WTC11 (cell line): ENCODE results near the gene MKLN1. TPM values are rescaled to one million over a fixed set of nuclear protein-coding genes. Genes with fewer than 3 reads are reported as not detected.
A peak's percentile ranks its signal among the peaks of the same experiment; 100 is the strongest.

Experiments used
- ATAC-seq: fragments of 200-7000 bp; cut with Tn5 transposase; 2 replicates; pipeline ENCODE4 v1.10.0; 2021; ENCODE audit warnings: mild to moderate bottlenecking, moderate library complexity
- CTCF ChIA-PET: fragments of 300-600 bp; sonication (Branson Sonifier 250); formaldehyde crosslinking; loops from one replicate; lab custom pipeline; 2021; ENCODE audit warnings: antibody characterized with exemption; lab: Charles Lee
- POLR2A ChIA-PET: fragments of 350-600 bp; sonication (Branson Sonifier 250); formaldehyde crosslinking; loops from one replicate; lab custom pipeline; 2021; ENCODE audit warnings: antibody characterized with exemption; lab: Charles Lee
- DNase-seq: peaks from one replicate; pipeline ENCODE4 v3.0.0; 2021; ENCODE audit warnings: low spot score
- H3K27ac Mint-ChIP-seq: 2 replicates; pipeline ENCODE4 v1.8.0; 2021; ENCODE audit warnings: mixed read lengths
- H3K27me3 Mint-ChIP-seq: 2 replicates; pipeline ENCODE4 v1.8.0; 2021; ENCODE audit warnings: low read depth, mild to moderate bottlenecking, moderate library complexity, mixed read lengths
- H3K36me3 Mint-ChIP-seq: 2 replicates; pipeline ENCODE4 v1.8.0; 2021; ENCODE audit warnings: mixed read lengths
- H3K4me1 Mint-ChIP-seq: 2 replicates; pipeline ENCODE4 v1.8.0; 2022; ENCODE audit warnings: mixed read lengths
- H3K4me3 Mint-ChIP-seq: 2 replicates; pipeline ENCODE4 v1.8.0; 2021; ENCODE audit warnings: mild to moderate bottlenecking, moderate library complexity, mixed read lengths
- H3K9me3 Mint-ChIP-seq: 2 replicates; pipeline ENCODE4 v1.8.0; 2021; ENCODE audit warnings: mixed read lengths
- CREB1 ChIP-seq: sonication (generic); formaldehyde crosslinking; IDR thresholded peaks from 2 replicates; pipeline ENCODE4 v1.8.0; 2023; ENCODE audit warnings: mild to moderate bottlenecking, missing genetic modification reagents
- FOXP1 ChIP-seq: sonication (generic); formaldehyde crosslinking; IDR thresholded peaks from 2 replicates; pipeline ENCODE4 v1.8.0; 2022; ENCODE audit warnings: missing genetic modification reagents, mild to moderate bottlenecking, moderate library complexity, borderline replicate concordance
- MXD4 ChIP-seq: fragments of 250-450 bp; sonication (Bioruptor Pico); IDR thresholded peaks from 2 replicates; pipeline ENCODE4 v1.8.0; 2021; ENCODE audit warnings: mild to moderate bottlenecking, moderate library complexity, borderline replicate concordance
- NR1H2 ChIP-seq: sonication (generic); formaldehyde crosslinking; IDR thresholded peaks from 2 replicates; pipeline ENCODE4 v1.9.0; 2021; ENCODE audit warnings: mild to moderate bottlenecking, moderate library complexity, missing genetic modification reagents
- NR3C1 ChIP-seq: sonication (generic); formaldehyde crosslinking; conservative IDR thresholded peaks from 2 replicates; pipeline ENCODE4 v1.8.1; 2023; ENCODE audit warnings: low read depth, mild to moderate bottlenecking, missing genetic modification reagents
- SMAD3 ChIP-seq: sonication (generic); formaldehyde crosslinking; IDR thresholded peaks from 2 replicates; pipeline ENCODE4 v1.8.0; 2022; ENCODE audit warnings: missing genetic modification reagents, mild to moderate bottlenecking, borderline replicate concordance
- SOX15 ChIP-seq: fragments of 250-450 bp; sonication (Bioruptor Pico); IDR thresholded peaks from 2 replicates; pipeline ENCODE4 v1.9.0; 2021; ENCODE audit warnings: mild to moderate bottlenecking
- TCF7 ChIP-seq: sonication (generic); formaldehyde crosslinking; IDR thresholded peaks from 2 replicates; pipeline ENCODE4 v1.8.0; 2022; ENCODE audit warnings: mild to moderate bottlenecking, low read depth, missing genetic modification reagents, moderate library complexity
- TEAD1 ChIP-seq: sonication (generic); formaldehyde crosslinking; IDR thresholded peaks from 2 replicates; pipeline ENCODE4 v1.8.0; 2022; ENCODE audit warnings: mild to moderate bottlenecking, missing genetic modification reagents
- ZNF219 ChIP-seq: sonication (generic); formaldehyde crosslinking; IDR thresholded peaks from 2 replicates; pipeline ENCODE4 v1.8.0; 2023; ENCODE audit warnings: missing genetic modification reagents, mild to moderate bottlenecking, borderline replicate concordance
- ZNF232 ChIP-seq: sonication (generic); formaldehyde crosslinking; IDR thresholded peaks from 2 replicates; pipeline ENCODE4 v1.8.0; 2022; ENCODE audit warnings: mild to moderate bottlenecking, missing genetic modification reagents
- total RNA-seq: library from RNA; stranded (reverse); gene quantifications from 3 replicates; pipeline ENCODE4 v1.2.3, GENCODE V29; 2021
- TF ChIP-seq, protein P1 (sequence below): sonication (generic); formaldehyde crosslinking; IDR thresholded peaks from 2 replicates; pipeline ENCODE4 v1.8.1; 2022; ENCODE audit warnings: missing genetic modification reagents, borderline replicate concordance
- TF ChIP-seq, protein P2 (sequence below): sonication (generic); formaldehyde crosslinking; IDR thresholded peaks from 2 replicates; pipeline ENCODE4 v1.8.1; 2022; ENCODE audit warnings: low read depth, missing genetic modification reagents, borderline replicate concordance
- TF ChIP-seq, protein P3 (sequence below): sonication (generic); formaldehyde crosslinking; IDR thresholded peaks from 2 replicates; pipeline ENCODE4 v1.8.0; 2023; ENCODE audit warnings: missing genetic modification reagents
- TF ChIP-seq, protein P4 (sequence below): fragments of 250-450 bp; sonication (Bioruptor Pico); IDR thresholded peaks from 2 replicates; pipeline ENCODE4 v1.9.0; 2021; ENCODE audit warnings: mild to moderate bottlenecking, borderline replicate concordance
- TF ChIP-seq, protein P5 (sequence below): fragments of 250-450 bp; sonication (Bioruptor Pico); IDR thresholded peaks from 2 replicates; pipeline ENCODE4 v1.9.0; 2021; ENCODE audit warnings: mild to moderate bottlenecking
- TF ChIP-seq, protein P6 (sequence below): fragments of 250-450 bp; sonication (Bioruptor Pico); IDR thresholded peaks from 2 replicates; pipeline ENCODE4 v2.1.2; 2022; ENCODE audit warnings: mild to moderate bottlenecking, moderate library complexity
- TF ChIP-seq, protein P7 (sequence below): sonication (generic); formaldehyde crosslinking; IDR thresholded peaks from 2 replicates; pipeline ENCODE4 v1.8.0; 2022; ENCODE audit warnings: mild to moderate bottlenecking, missing genetic modification reagents

MKLN1 gene
- total RNA-seq, 1 experiment from 2014 or later, result 37.6 TPM

DNA sequence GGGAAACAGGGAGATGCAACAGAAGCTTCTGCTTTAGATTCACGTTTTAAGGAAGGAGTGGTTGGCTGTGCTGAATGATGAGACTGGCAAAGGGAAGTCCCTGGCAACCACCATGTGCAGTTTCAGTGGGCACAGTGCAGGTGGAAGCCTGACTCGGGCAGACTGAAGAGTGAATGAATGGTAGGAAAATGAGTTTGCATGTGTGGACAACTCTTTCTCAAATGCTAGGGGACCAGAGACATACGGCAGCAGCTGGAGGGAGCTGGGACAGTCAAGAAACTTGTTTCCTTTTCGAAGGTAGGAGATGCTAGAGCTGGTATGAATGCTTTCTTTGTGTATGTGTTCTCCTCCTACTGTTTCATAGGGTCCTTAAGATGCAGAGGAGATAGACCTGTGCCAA, 199.8 kb downstream of the MKLN1 start (continued):
- no peak for TF ChIP-seq TEAD1 (CRISPR knock-in tag)

DNA sequence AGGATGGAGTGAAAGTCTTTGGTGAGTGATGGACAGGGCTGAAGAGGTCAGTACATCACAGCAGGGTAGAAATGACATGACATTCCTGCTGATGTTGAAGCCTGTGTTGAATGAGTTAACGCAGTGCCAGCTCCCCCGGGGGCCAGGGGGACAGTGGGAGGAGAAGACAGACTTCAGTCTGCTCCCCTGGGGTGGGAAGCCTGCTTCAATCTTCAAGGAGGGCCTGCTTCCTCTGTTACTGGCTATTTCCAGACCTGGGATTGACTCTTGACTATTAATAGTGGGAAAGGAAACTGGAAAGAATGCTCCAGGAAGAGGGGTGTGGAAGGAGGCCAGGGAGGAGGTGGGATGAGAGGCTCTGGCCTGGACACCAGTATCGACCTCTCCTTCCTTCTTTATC, 201.5 kb downstream of the MKLN1 start:
- ATAC-seq, result no peak
- peaks cover 18% of the 10 kb centered on the region for H3K36me3 Mint-ChIP-seq
- peak overlapping the region; percentile 0; the same call in 1 of the 2 replicates for H3K27ac Mint-ChIP-seq
- TF ChIP-seq, protein P1, sequence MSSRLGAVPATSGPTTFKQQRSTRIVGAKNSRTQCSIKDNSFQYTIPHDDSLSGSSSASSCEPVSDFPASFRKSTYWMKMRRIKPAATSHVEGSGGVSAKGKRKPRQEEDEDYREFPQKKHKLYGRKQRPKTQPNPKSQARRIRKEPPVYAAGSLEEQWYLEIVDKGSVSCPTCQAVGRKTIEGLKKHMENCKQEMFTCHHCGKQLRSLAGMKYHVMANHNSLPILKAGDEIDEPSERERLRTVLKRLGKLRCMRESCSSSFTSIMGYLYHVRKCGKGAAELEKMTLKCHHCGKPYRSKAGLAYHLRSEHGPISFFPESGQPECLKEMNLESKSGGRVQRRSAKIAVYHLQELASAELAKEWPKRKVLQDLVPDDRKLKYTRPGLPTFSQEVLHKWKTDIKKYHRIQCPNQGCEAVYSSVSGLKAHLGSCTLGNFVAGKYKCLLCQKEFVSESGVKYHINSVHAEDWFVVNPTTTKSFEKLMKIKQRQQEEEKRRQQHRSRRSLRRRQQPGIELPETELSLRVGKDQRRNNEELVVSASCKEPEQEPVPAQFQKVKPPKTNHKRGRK (CRISPR knock-in tag), result no peak
- TF ChIP-seq, protein P2, sequence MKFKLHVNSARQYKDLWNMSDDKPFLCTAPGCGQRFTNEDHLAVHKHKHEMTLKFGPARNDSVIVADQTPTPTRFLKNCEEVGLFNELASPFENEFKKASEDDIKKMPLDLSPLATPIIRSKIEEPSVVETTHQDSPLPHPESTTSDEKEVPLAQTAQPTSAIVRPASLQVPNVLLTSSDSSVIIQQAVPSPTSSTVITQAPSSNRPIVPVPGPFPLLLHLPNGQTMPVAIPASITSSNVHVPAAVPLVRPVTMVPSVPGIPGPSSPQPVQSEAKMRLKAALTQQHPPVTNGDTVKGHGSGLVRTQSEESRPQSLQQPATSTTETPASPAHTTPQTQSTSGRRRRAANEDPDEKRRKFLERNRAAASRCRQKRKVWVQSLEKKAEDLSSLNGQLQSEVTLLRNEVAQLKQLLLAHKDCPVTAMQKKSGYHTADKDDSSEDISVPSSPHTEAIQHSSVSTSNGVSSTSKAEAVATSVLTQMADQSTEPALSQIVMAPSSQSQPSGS, result no peak
- TF ChIP-seq NR1H2 (CRISPR knock-in tag) (no peak), ZNF232 (CRISPR knock-in tag) (no peak), CREB1 (CRISPR knock-in tag) (no peak)
- TF ChIP-seq, protein P3, sequence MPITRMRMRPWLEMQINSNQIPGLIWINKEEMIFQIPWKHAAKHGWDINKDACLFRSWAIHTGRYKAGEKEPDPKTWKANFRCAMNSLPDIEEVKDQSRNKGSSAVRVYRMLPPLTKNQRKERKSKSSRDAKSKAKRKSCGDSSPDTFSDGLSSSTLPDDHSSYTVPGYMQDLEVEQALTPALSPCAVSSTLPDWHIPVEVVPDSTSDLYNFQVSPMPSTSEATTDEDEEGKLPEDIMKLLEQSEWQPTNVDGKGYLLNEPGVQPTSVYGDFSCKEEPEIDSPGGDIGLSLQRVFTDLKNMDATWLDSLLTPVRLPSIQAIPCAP (CRISPR knock-in tag), result no peak
- TF ChIP-seq, protein P4, sequence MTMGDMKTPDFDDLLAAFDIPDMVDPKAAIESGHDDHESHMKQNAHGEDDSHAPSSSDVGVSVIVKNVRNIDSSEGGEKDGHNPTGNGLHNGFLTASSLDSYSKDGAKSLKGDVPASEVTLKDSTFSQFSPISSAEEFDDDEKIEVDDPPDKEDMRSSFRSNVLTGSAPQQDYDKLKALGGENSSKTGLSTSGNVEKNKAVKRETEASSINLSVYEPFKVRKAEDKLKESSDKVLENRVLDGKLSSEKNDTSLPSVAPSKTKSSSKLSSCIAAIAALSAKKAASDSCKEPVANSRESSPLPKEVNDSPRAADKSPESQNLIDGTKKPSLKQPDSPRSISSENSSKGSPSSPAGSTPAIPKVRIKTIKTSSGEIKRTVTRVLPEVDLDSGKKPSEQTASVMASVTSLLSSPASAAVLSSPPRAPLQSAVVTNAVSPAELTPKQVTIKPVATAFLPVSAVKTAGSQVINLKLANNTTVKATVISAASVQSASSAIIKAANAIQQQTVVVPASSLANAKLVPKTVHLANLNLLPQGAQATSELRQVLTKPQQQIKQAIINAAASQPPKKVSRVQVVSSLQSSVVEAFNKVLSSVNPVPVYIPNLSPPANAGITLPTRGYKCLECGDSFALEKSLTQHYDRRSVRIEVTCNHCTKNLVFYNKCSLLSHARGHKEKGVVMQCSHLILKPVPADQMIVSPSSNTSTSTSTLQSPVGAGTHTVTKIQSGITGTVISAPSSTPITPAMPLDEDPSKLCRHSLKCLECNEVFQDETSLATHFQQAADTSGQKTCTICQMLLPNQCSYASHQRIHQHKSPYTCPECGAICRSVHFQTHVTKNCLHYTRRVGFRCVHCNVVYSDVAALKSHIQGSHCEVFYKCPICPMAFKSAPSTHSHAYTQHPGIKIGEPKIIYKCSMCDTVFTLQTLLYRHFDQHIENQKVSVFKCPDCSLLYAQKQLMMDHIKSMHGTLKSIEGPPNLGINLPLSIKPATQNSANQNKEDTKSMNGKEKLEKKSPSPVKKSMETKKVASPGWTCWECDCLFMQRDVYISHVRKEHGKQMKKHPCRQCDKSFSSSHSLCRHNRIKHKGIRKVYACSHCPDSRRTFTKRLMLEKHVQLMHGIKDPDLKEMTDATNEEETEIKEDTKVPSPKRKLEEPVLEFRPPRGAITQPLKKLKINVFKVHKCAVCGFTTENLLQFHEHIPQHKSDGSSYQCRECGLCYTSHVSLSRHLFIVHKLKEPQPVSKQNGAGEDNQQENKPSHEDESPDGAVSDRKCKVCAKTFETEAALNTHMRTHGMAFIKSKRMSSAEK (CRISPR knock-in tag), result no peak
- TF ChIP-seq, all 79 proteins: peak for 0
- no peak overlapping the region for H3K4me3 Mint-ChIP-seq
- peaks cover 78% of the 10 kb centered on the region for H3K4me1 Mint-ChIP-seq
- ChIA-PET POLR2A (no interaction called here), CTCF (interaction anchor here (0.6 to 2.9 kb wide), 2 partner anchors 51 to 126 kb away, joined by 3 to 12 read pairs; no protein-coding TSS in a partner anchor)
- no peak for DNase-seq
- no peaks in the 10 kb centered on the region for H3K9me3 Mint-ChIP-seq
- no peaks in the 10 kb centered on the region for H3K27me3 Mint-ChIP-seq

DNA sequence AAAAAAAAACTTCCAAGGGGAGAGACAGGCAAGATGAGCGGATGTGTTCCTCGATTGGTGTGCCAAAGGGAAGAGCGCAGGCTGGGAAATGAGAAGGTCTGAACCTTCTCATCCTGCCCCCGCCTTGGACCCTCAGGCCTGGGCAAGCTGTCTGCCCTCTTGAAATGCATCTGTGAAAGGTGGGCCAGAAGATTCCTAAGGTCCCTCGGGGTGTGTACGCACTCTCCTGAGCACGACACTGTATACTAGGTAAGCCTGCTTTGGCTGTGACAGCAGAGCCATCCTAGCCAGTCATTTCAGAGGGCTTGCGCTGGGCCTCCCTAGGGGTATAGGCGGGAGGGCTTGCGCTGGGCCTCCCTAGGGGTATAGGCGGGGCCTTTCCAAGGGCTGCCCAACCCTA, 201.9 kb downstream of the MKLN1 start:
- Mint-ChIP-seq H3K36me3 (peaks cover 18% of the 10 kb centered on the region), H3K4me3 (no peak overlapping the region), H3K9me3 (no peaks in the 10 kb centered on the region), H3K27me3 (no peaks in the 10 kb centered on the region), H3K4me1 (peaks cover 75% of the 10 kb centered on the region), H3K27ac (peak overlapping the region; percentile 0; the same call in 1 of the 2 replicates)
- ChIA-PET CTCF (interaction anchor here (0.6 to 2.9 kb wide), 3 partner anchors 17 to 125 kb away, joined by 3 to 19 read pairs (median 12); no protein-coding TSS in a partner anchor), POLR2A (interaction anchor here (1.2 kb wide), 1 partner anchor 77 kb away, joined by 7 read pairs; no protein-coding TSS in a partner anchor)
- ATAC-seq (no peak; the same call in 1 of the 2 replicates), DNase-seq (no peak)
- TF ChIP-seq SMAD3 (CRISPR knock-in tag), result no peak
- TF ChIP-seq, protein P5, sequence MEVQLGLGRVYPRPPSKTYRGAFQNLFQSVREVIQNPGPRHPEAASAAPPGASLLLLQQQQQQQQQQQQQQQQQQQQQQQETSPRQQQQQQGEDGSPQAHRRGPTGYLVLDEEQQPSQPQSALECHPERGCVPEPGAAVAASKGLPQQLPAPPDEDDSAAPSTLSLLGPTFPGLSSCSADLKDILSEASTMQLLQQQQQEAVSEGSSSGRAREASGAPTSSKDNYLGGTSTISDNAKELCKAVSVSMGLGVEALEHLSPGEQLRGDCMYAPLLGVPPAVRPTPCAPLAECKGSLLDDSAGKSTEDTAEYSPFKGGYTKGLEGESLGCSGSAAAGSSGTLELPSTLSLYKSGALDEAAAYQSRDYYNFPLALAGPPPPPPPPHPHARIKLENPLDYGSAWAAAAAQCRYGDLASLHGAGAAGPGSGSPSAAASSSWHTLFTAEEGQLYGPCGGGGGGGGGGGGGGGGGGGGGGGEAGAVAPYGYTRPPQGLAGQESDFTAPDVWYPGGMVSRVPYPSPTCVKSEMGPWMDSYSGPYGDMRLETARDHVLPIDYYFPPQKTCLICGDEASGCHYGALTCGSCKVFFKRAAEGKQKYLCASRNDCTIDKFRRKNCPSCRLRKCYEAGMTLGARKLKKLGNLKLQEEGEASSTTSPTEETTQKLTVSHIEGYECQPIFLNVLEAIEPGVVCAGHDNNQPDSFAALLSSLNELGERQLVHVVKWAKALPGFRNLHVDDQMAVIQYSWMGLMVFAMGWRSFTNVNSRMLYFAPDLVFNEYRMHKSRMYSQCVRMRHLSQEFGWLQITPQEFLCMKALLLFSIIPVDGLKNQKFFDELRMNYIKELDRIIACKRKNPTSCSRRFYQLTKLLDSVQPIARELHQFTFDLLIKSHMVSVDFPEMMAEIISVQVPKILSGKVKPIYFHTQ (CRISPR knock-in tag), result no peak
- no peak for TF ChIP-seq FOXP1 (CRISPR knock-in tag)
- TF ChIP-seq SOX15, result no peak
- TF ChIP-seq, protein P6, sequence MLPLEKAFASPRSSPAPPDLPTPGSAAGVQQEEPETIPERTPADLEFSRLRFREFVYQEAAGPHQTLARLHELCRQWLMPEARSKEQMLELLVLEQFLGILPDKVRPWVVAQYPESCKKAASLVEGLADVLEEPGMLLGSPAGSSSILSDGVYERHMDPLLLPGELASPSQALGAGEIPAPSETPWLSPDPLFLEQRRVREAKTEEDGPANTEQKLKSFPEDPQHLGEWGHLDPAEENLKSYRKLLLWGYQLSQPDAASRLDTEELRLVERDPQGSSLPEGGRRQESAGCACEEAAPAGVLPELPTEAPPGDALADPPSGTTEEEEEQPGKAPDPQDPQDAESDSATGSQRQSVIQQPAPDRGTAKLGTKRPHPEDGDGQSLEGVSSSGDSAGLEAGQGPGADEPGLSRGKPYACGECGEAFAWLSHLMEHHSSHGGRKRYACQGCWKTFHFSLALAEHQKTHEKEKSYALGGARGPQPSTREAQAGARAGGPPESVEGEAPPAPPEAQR (CRISPR knock-in tag), result no peak
- no peak for TF ChIP-seq ZNF219 (CRISPR knock-in tag)
- no peak for TF ChIP-seq ZNF232 (CRISPR knock-in tag)
- no peak for TF ChIP-seq MXD4 (CRISPR knock-in tag)
- TF ChIP-seq TCF7 (CRISPR knock-in tag), result no peak
- no peak for TF ChIP-seq NR3C1 (CRISPR knock-in tag)
- TF ChIP-seq, protein P3 (CRISPR knock-in tag), result no peak
- TF ChIP-seq, protein P7, sequence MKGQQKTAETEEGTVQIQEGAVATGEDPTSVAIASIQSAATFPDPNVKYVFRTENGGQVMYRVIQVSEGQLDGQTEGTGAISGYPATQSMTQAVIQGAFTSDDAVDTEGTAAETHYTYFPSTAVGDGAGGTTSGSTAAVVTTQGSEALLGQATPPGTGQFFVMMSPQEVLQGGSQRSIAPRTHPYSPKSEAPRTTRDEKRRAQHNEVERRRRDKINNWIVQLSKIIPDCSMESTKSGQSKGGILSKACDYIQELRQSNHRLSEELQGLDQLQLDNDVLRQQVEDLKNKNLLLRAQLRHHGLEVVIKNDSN (CRISPR knock-in tag), result no peak
